ENCODE results near the gene KRTAP5-8.

DNA sequence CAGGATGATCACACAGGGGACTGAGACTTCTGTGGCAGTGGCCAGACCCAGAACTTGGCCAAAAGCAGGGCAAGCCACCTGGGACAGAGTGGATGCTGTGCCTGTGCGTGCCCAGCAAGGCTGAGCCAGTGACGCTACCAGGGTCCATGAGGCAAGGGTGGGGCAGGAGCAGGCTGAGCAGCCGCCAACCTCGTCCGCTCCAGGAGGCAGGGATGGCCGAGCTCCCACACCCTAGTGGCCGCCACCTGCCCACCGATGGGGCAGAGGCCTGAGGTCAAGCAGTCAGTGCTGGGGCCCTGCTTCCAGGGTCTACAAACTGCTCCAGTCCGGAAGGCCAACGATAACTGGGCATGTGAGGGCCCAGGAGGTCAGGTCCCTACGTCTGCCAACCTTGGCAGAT is 17.7 kb downstream of the KRTAP5-8 start:
- TF ChIP-seq POLR2A (IDR thresholded peaks at IDR 0.05) = no peak
- TF ChIP-seq, protein P1, sequence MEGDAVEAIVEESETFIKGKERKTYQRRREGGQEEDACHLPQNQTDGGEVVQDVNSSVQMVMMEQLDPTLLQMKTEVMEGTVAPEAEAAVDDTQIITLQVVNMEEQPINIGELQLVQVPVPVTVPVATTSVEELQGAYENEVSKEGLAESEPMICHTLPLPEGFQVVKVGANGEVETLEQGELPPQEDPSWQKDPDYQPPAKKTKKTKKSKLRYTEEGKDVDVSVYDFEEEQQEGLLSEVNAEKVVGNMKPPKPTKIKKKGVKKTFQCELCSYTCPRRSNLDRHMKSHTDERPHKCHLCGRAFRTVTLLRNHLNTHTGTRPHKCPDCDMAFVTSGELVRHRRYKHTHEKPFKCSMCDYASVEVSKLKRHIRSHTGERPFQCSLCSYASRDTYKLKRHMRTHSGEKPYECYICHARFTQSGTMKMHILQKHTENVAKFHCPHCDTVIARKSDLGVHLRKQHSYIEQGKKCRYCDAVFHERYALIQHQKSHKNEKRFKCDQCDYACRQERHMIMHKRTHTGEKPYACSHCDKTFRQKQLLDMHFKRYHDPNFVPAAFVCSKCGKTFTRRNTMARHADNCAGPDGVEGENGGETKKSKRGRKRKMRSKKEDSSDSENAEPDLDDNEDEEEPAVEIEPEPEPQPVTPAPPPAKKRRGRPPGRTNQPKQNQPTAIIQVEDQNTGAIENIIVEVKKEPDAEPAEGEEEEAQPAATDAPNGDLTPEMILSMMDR (IDR thresholded peaks at IDR 0.05) = no peak

Measured in Peyer's patch (tissue), 4 donors.